K562 (cell line): ENCODE data around the gene CEBPB. TPM values are rescaled to one million over a fixed set of nuclear protein-coding genes. Genes with fewer than 3 reads are reported as not detected.
A peak's percentile ranks its signal among the peaks of the same experiment; 100 is the strongest.

Source experiments
- ATAC-seq: fragments of 200-7000 bp; cut with Tn5 transposase; 3 replicates; pipeline ENCODE4 v1.9.1; 2020; ENCODE audit warnings: moderate library complexity
- BruUV-seq: library from RNA; stranded (reverse); fragments of 400-500 nt; replicated peaks from 2 replicates; lab custom pipeline; 2021; lab: Mats Ljungman, UMichigan
- CTCF ChIA-PET: fragments of 300-600 bp; formaldehyde crosslinking; extraction: SDS; loops from one replicate; lab custom pipeline; 2021; ENCODE audit warnings: low intra/inter-chr PET ratio; lab: Yijun Ruan, JAX
- POLR2A ChIA-PET: fragments of 300-600, 350-650 bp; sonication (Branson Sonifier 250); formaldehyde crosslinking; extraction: SDS; loops from one replicate; lab custom pipeline; 2021; ENCODE audit warnings: antibody characterized with exemption, inconsistent platforms; lab: Yijun Ruan, JAX
- DNase-seq, 4 experiments: peaks; one replicate each; pipeline versions ENCODE4 v3.0.0 to v3.0.0-alpha.2; 2011 to 2018; ENCODE audit warnings: low spot score in 3 of 4, mixed read lengths in 3 of 4; ENCODE audit errors: extremely low read depth in 1 of 4
- FAIRE-seq: peaks from 2 replicates; lab custom pipeline; 2011; peaks lifted over from hg19 to GRCh38; lab: Jason Lieb, UNC
- H2AFZ ChIP-seq: 2 replicates; pipeline ENCODE4 v1.6.0; 2011; ENCODE audit warnings: low read depth, low read length, control low read depth, inconsistent platforms
- H3K27ac ChIP-seq: fragments of 200-600 bp; 3 replicates; pipeline ENCODE4 v1.8.0; 2011; ENCODE audit warnings: low read depth, mild to moderate bottlenecking, control low read depth, inconsistent platforms, low read length, moderate library complexity, mixed read lengths; ENCODE audit errors: extremely low read depth
- H3K27me3 ChIP-seq, 2 experiments: fragments of 300-600 bp in 1 of 2; 2 replicates in 1 of 2; 3 replicates in 1 of 2; pipeline versions ENCODE4 v1.6.0 to v1.8.0; 2011; ENCODE audit warnings: inconsistent platforms in 2 of 2, low read length in 2 of 2, mild to moderate bottlenecking in 1 of 2, mixed read lengths in 1 of 2, moderate library complexity in 1 of 2; ENCODE audit not compliant: control insufficient read depth in 2 of 2, insufficient read depth in 2 of 2
- H3K36me3 ChIP-seq: fragments of 300-600 bp; 3 replicates; pipeline ENCODE4 v1.8.0; 2011; ENCODE audit warnings: mild to moderate bottlenecking, low read length, inconsistent platforms; ENCODE audit not compliant: control insufficient read depth, insufficient read depth
- H3K4me1 ChIP-seq, 2 experiments: fragments of 200-600 bp in 1 of 2; replicated peaks in 1 of 2; 2 replicates in 1 of 2; 3 replicates in 1 of 2; pipeline versions ENCODE4 v1.5.1 to v1.8.0; 2011; ENCODE audit warnings: inconsistent platforms in 2 of 2, low read length in 2 of 2, mild to moderate bottlenecking in 1 of 2, mixed read lengths in 1 of 2, moderate library complexity in 1 of 2; ENCODE audit not compliant: control insufficient read depth in 2 of 2, insufficient read depth in 2 of 2
- H3K4me2 ChIP-seq: 2 replicates; pipeline ENCODE4 v1.6.1; 2011; ENCODE audit warnings: low read length, control low read depth, inconsistent platforms, mixed read lengths; ENCODE audit not compliant: insufficient read depth
- H3K4me3 ChIP-seq: fragments of 200-600 bp; sonication (generic), shearing (Covaris generic); 2 replicates; pipeline ENCODE4 v1.5.1; 2016; ENCODE audit warnings: control low read depth, inconsistent platforms
- H3K79me2 ChIP-seq: fragments of 200-600 bp; 3 replicates; pipeline ENCODE4 v1.8.0; 2011; ENCODE audit warnings: low read length, inconsistent platforms; ENCODE audit not compliant: control insufficient read depth, insufficient read depth
- H3K9ac ChIP-seq, 2 experiments: 2 replicates each; pipeline versions ENCODE4 v1.6.0 to v1.6.1; 2011; ENCODE audit warnings: low read depth in 2 of 2, low read length in 2 of 2, control low read depth in 1 of 2, inconsistent platforms in 1 of 2, mild to moderate bottlenecking in 1 of 2, mixed read lengths in 1 of 2; ENCODE audit not compliant: insufficient read depth in 1 of 2
- H3K9me1 ChIP-seq: one replicate; pipeline ENCODE4 v1.6.0; 2011; ENCODE audit warnings: inconsistent platforms, mild to moderate bottlenecking, low read length, moderate library complexity; ENCODE audit not compliant: control insufficient read depth, insufficient read depth
- H3K9me3 ChIP-seq: replicated peaks from 2 replicates; pipeline ENCODE4 v1.5.1; 2011; ENCODE audit warnings: low read depth, low read length, inconsistent platforms; ENCODE audit not compliant: control insufficient read depth, insufficient read depth
- H4K20me1 ChIP-seq: replicated peaks from 2 replicates; pipeline ENCODE4 v1.6.1; 2011; ENCODE audit warnings: low read length, inconsistent platforms, mixed read lengths; ENCODE audit not compliant: control insufficient read depth, insufficient read depth
- ARNT ChIP-seq, 2 experiments: fragments of 450-650 bp; IDR thresholded peaks; 2 replicates each; pipeline ENCODE4 v1.6.1; 2016; ENCODE audit warnings: mild to moderate bottlenecking in 1 of 2
- BRCA1 ChIP-seq, 2 experiments: fragments of 450-650 bp in 1 of 2; sonication (generic) in 1 of 2; formaldehyde crosslinking in 1 of 2; IDR thresholded peaks; 2 replicates each; pipeline versions ENCODE4 v1.5.0 to v1.6.1; 2017 to 2020; ENCODE audit warnings: mild to moderate bottlenecking in 1 of 2, missing genetic modification reagents in 1 of 2
- IRF2 ChIP-seq: sonication (generic); formaldehyde crosslinking; IDR thresholded peaks from 2 replicates; pipeline ENCODE4 v1.8.1; 2022; ENCODE audit warnings: mild to moderate bottlenecking, missing genetic modification reagents
- RAD21 ChIP-seq, 2 experiments: fragments of 250-450 bp in 1 of 2; fragments of 450-650 bp in 1 of 2; sonication (Bioruptor Pico) in 1 of 2; formaldehyde crosslinking in 1 of 2; IDR thresholded peaks in 1 of 2; conservative IDR thresholded peaks in 1 of 2; 2 replicates each; pipeline versions ENCODE4 v1.4.0 to v1.8.0; 2020 to 2022; ENCODE audit warnings: mild to moderate bottlenecking in 2 of 2, moderate library complexity in 1 of 2
- RBBP5 ChIP-seq: fragments of 200-600 bp; sonication (generic); IDR thresholded peaks from 2 replicates; pipeline ENCODE4 v1.6.1; 2012; ENCODE audit warnings: borderline replicate concordance, mild to moderate bottlenecking, low read length, control low read depth, inconsistent platforms; ENCODE audit not compliant: insufficient read depth, poor library complexity, severe bottlenecking
- TAF7 ChIP-seq: fragments of 450-650 bp; IDR thresholded peaks from 2 replicates; pipeline ENCODE4 v1.6.1; 2016; ENCODE audit warnings: missing genetic modification characterization, missing compliant biosample characterization
- ZSCAN32 ChIP-seq: fragments of 450-650 bp; formaldehyde crosslinking; IDR thresholded peaks from 2 replicates; pipeline ENCODE4 v1.4.0; 2020; ENCODE audit warnings: mild to moderate bottlenecking, moderate library complexity
- WGBS: fragments of 100-300 bp; shearing (Covaris generic); methylation state at CpG from one replicate; pipeline ENCODE4 v1.1.6; 2016; ENCODE audit warnings: low coverage, mixed read lengths; ENCODE audit not compliant: insufficient coverage; ENCODE audit errors: missing lambda C conversion rate; 5-methylcytosine and 5-hydroxymethylcytosine counted together
- in situ Hi-C: fragments of 300-500 bp; cut with MboI; formaldehyde crosslinking; loops from 4 replicates; pipeline ENCODE4 v1.15.0; 2018; ENCODE audit warnings: inconsistent platforms, mixed read lengths
- intact Hi-C: fragments of 100-400 bp; cut with micrococcal nuclease; formaldehyde crosslinking; loops from 2 replicates; pipeline ENCODE4 v1.14.2; 2022
- polyA plus RNA-seq, 8 experiments: library from polyadenylated mRNA; depleted of rRNA in 4 of 8; stranded (reverse) in 5 of 8; unstranded in 3 of 8; fragments of >200 nt; fragmentation: Nextera tagmentation in 2 of 8; fragmentation: Illumina TruSeq in 1 of 8; extraction: Ambion mirVana in 2 of 8; extraction: Trizol in 1 of 8; gene quantifications; 2 replicates each; pipeline versions ENCODE4 v1.2.1 to v1.2.3, GENCODE V29; 2011 to 2014; ENCODE audit warnings: inconsistent platforms in 1 of 8, missing spikeins in 1 of 8
- total RNA-seq, 7 experiments: library from RNA; depleted of rRNA in 6 of 7; stranded (reverse); fragments of >200 nt in 6 of 7; fragmentation: Illumina TruSeq in 2 of 7; extraction: Trizol in 2 of 7; gene quantifications; 2 replicates each; pipeline versions ENCODE4 v1.2.1 to v1.2.3, GENCODE V29; 2011 to 2021; ENCODE audit warnings: low replicate concordance in 1 of 7
- TF ChIP-seq, protein P1 (sequence below), 2 experiments: fragments of 450-650 bp; formaldehyde crosslinking in 1 of 2; IDR thresholded peaks; 2 replicates each; pipeline versions ENCODE4 v1.4.0 to v1.6.1; 2014 to 2020; ENCODE audit warnings: mild to moderate bottlenecking in 2 of 2, borderline replicate concordance in 1 of 2, low read depth in 1 of 2
- TF ChIP-seq, protein P2 (sequence below): fragments of 450-650 bp; IDR thresholded peaks from 2 replicates; pipeline ENCODE4 v1.7.0; 2016; ENCODE audit warnings: borderline replicate concordance

The CEBPB gene
- total and polyA plus RNA-seq, 9 of the 15 experiments (the other 6 are each of a cell fraction or from before 2014, with no cell fraction given), result 1.2 to 72.6 (median 7.8) TPM

DNA sequence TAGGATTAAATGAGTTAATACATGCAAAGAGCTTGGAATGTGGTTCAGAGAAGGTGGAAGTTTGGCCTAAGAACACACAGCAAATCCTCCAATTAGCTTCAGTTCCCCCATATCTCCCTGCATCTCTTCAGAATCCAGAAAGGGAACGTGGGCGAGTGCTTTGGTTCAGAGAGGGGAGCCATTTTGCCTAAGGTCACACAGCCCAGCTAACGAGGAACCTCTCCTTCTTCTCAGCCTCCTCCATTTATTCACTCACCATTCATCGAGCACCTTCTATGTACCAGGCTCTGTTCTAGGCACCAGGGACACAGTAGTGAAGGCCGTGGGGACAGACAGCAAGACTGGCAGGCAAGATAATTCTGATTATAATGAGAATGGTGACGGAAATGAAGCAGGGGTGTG, 2.3 kb upstream of the CEBPB start:
- peaks cover 21 to 49% of the 10 kb centered on the region in 2 experiments; a peak in 4 of 5 replicates for H3K4me1 ChIP-seq
- in situ Hi-C loops, result loop anchor here (5.0 kb wide), 2 partner anchors 274 to 389 kb away; no protein-coding TSS in a partner anchor
- FAIRE-seq (peak; percentile 44), ATAC-seq (no peak), DNase-seq (no peak)
- no peak overlapping the region for H3K4me2 ChIP-seq
- no peak overlapping the region for H2AFZ ChIP-seq
- H3K36me3 ChIP-seq, result peaks cover 2% of the 10 kb centered on the region; the same call in 2 of the 3 replicates
- no peaks in the 10 kb centered on the region for H3K9me1 ChIP-seq
- intact Hi-C loops, result loop anchor here (5.0 to 10.0 kb wide), 2 partner anchors 384 to 607 kb away; partner anchors contain the start of gene BCAS4
- ChIA-PET POLR2A (interaction anchor here (0.7 to 2.3 kb wide), 9 partner anchors 9 to 342 kb away, joined by 3 to 6 read pairs (median 3); no protein-coding TSS in a partner anchor), CTCF (interaction anchor here (0.9 to 4.7 kb wide), 2 partner anchors 274 to 382 kb away, joined by 3 to 58 read pairs; no protein-coding TSS in a partner anchor)
- peaks cover 22% of the 10 kb centered on the region for H3K79me2 ChIP-seq
- BruUV-seq, result no TSS peak
- no peaks in the 10 kb centered on the region for H3K27me3 ChIP-seq
- no peaks in the 10 kb centered on the region for H3K9me3 ChIP-seq
- no peak overlapping the region for H3K4me3 ChIP-seq
- H4K20me1 ChIP-seq, result peaks cover 2% of the 10 kb centered on the region; the same call in 1 of the 2 replicates
- 80% methylated on average over 6 of the region's 6 CpGs for WGBS
- no peak overlapping the region; the same call in 2 of the 3 replicates for H3K27ac ChIP-seq
- peak overlapping the region in 1 of 2 experiments; percentile 75; a peak in 1 of 4 replicates for H3K9ac ChIP-seq
- no peak for TF ChIP-seq RAD21 (CRISPR knock-in tag; conservative IDR thresholded peaks at IDR 0.05 in 1 of 2, IDR thresholded peaks at IDR 0.05 in 1 of 2)
- no peak for TF ChIP-seq ARNT (IDR thresholded peaks at IDR 0.05)
- no peak for TF ChIP-seq TAF7 (tag)
- TF ChIP-seq, protein P1, sequence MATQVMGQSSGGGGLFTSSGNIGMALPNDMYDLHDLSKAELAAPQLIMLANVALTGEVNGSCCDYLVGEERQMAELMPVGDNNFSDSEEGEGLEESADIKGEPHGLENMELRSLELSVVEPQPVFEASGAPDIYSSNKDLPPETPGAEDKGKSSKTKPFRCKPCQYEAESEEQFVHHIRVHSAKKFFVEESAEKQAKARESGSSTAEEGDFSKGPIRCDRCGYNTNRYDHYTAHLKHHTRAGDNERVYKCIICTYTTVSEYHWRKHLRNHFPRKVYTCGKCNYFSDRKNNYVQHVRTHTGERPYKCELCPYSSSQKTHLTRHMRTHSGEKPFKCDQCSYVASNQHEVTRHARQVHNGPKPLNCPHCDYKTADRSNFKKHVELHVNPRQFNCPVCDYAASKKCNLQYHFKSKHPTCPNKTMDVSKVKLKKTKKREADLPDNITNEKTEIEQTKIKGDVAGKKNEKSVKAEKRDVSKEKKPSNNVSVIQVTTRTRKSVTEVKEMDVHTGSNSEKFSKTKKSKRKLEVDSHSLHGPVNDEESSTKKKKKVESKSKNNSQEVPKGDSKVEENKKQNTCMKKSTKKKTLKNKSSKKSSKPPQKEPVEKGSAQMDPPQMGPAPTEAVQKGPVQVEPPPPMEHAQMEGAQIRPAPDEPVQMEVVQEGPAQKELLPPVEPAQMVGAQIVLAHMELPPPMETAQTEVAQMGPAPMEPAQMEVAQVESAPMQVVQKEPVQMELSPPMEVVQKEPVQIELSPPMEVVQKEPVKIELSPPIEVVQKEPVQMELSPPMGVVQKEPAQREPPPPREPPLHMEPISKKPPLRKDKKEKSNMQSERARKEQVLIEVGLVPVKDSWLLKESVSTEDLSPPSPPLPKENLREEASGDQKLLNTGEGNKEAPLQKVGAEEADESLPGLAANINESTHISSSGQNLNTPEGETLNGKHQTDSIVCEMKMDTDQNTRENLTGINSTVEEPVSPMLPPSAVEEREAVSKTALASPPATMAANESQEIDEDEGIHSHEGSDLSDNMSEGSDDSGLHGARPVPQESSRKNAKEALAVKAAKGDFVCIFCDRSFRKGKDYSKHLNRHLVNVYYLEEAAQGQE (IDR thresholded peaks at IDR 0.05; ENCODE audit: borderline replicate concordance), result no peak
- TF ChIP-seq, protein P1 (CRISPR knock-in tag; IDR thresholded peaks at IDR 0.05; ENCODE audit: low read depth), result no peak
- no peak for TF ChIP-seq ZSCAN32 (CRISPR knock-in tag)
- no peak for TF ChIP-seq RBBP5
- no peak for TF ChIP-seq IRF2
- TF ChIP-seq, protein P2, sequence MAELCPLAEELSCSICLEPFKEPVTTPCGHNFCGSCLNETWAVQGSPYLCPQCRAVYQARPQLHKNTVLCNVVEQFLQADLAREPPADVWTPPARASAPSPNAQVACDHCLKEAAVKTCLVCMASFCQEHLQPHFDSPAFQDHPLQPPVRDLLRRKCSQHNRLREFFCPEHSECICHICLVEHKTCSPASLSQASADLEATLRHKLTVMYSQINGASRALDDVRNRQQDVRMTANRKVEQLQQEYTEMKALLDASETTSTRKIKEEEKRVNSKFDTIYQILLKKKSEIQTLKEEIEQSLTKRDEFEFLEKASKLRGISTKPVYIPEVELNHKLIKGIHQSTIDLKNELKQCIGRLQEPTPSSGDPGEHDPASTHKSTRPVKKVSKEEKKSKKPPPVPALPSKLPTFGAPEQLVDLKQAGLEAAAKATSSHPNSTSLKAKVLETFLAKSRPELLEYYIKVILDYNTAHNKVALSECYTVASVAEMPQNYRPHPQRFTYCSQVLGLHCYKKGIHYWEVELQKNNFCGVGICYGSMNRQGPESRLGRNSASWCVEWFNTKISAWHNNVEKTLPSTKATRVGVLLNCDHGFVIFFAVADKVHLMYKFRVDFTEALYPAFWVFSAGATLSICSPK, result no peak
- no peak for TF ChIP-seq BRCA1 (IDR thresholded peaks at IDR 0.05)
- no peak for TF ChIP-seq BRCA1 (CRISPR knock-in tag; IDR thresholded peaks at IDR 0.05)
